H1 (cell line): Measurements from ENCODE around the gene GNB5. TPM values are rescaled to one million over a fixed set of nuclear protein-coding genes. Genes with fewer than 3 reads are reported as not detected.

ENCODE experiments used
- ASH2L ChIP-seq: fragments of 200-600, 300-600 bp; sonication (generic); IDR thresholded peaks from one replicate; pipeline ENCODE4 v1.7.1; 2017; ENCODE audit warnings: low read length
- BRCA1 ChIP-seq: IDR thresholded peaks from 2 replicates; pipeline ENCODE4 v1.6.1; 2012; ENCODE audit warnings: low read depth, low read length, improper control_type of control experiment
- EP300 ChIP-seq, 2 experiments: IDR thresholded peaks; 1 replicate in 1 of 2; 2 replicates in 1 of 2; pipeline ENCODE4 v1.6.1; 2011 to 2012; ENCODE audit warnings: low read depth in 2 of 2, low read length in 2 of 2, mild to moderate bottlenecking in 2 of 2, borderline replicate concordance in 1 of 2, inconsistent platforms in 1 of 2, moderate library complexity in 1 of 2
- polyA plus RNA-seq, 7 experiments: library from polyadenylated mRNA; depleted of rRNA in 3 of 7; stranded (reverse) in 5 of 7; unstranded in 2 of 7; fragments of >200 nt in 5 of 7; fragments of 200-250 nt in 2 of 7; gene quantifications; 1 replicate in 5 of 7; 2 replicates in 1 of 7; 4 replicates in 1 of 7; pipeline versions ENCODE4 v1.2.1 to v1.2.3, GENCODE V29; 2011 to 2013; ENCODE audit warnings: missing spikeins in 2 of 7, mixed read lengths in 2 of 7
- total RNA-seq: library from RNA; stranded (reverse); fragmentation: NEBNext Ultra II Directional; extraction: Animal tissue kit (Norgen Biotek cat#: 25700); gene quantifications from 2 replicates; pipeline ENCODE4 v1.2.1, GENCODE V29; 2021

Gene GNB5
- total and polyA plus RNA-seq, 2 of the 8 experiments (the other 6 are each of a cell fraction or from before 2014, with no cell fraction given): 21.7 to 42.5 TPM

DNA sequence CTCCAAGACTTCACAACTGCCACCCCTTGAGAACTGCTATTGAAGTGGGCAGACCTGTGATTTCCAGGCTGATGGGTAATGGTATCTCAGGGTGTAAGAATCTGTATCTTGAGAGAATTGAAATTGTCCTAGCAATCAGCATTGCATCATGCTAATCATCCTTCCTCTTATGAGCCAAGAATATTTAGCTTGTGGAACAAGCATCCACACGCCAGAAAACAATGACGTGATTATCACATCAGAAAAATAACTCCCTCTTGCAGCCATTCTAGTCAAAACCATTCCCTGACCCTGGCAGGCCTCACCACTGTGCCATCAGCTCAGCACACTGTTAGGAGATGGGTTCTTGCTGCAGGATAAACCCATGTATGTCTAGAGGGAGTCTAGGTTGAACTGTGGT is 85.3 kb downstream of the GNB5 start (continued):
- TF ChIP-seq EP300 (IDR thresholded peaks at IDR 0.05; ENCODE audit: borderline replicate concordance in 1 of 2, low read depth in 2 of 2, low read length in 2 of 2): no peak
- TF ChIP-seq BRCA1: no peak
- TF ChIP-seq ASH2L: no peak
